ENCODE measurements around the gene PARL. TPM values are rescaled to one million over a fixed set of nuclear protein-coding genes. Genes with fewer than 3 reads are reported as not detected.

Gene PARL, protein sequence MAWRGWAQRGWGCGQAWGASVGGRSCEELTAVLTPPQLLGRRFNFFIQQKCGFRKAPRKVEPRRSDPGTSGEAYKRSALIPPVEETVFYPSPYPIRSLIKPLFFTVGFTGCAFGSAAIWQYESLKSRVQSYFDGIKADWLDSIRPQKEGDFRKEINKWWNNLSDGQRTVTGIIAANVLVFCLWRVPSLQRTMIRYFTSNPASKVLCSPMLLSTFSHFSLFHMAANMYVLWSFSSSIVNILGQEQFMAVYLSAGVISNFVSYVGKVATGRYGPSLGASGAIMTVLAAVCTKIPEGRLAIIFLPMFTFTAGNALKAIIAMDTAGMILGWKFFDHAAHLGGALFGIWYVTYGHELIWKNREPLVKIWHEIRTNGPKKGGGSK
- 50.5 TPM for total RNA-seq

DNA sequence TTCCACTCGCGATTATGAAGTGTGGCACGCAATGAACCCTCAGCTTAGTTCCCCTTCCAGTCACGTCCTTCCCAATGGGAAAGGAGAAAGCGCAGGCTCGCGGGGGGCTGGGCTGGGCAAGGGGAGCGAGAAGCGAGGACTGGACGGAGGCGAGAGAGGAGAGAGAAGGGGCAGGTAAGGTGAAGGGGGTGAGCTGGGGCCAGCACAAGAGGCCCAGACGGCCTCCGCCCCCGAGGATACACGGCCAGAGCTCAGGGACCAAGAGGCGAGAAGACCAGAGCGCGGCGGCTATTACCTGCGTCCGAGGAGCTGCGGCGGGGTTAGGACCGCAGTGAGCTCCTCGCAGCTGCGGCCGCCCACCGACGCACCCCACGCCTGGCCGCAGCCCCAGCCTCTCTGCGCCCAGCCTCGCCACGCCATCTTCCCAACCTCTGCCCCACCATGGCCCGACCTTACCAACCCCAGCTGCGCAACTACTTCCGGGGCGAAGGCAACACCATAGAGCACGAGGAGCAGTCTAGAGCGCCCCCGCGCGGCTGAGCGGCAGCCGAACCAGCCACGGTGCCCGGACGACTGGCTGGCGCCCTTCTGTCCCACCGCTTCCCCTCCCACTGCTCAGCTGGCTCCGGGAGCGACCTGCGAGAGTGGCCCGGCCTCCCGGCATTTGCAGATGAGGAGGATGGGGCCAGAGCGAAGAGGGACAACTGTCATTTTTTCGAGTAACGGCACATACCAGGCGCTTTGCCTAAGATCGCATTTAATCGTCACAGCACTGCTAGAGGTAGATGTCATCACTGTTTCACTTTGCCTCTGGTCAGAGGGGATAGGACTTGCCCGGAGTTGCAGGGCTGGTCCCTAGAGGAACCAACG is at the start of gene PARL:
TSS of gene PARL (minus strand) at position 454 of the 870 bp plus-strand sequence. CDS start at position 420, 34 bp downstream.
- peak; percentile 100 for ATAC-seq

DNA sequence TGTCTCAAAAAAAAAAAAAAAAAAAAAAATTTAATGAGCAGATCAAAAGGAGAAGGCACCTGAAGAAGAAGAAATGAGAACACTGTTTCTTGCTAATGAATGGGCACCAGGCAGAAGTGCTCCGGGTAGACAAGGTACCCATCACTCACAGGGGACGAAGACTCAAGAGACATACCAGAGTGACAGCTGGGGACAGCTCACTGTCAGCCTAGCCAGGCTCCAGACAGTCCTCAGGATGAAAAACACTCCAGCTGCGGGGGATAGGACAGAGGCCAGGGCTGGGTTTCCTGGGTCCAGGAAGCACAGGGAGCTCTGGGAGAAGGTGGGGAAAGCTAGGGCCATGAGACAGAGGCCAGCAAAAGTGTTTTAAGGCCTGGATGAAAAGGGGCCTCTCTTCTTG is 48.5 kb upstream of the PARL start:
- no peak for ATAC-seq

DNA sequence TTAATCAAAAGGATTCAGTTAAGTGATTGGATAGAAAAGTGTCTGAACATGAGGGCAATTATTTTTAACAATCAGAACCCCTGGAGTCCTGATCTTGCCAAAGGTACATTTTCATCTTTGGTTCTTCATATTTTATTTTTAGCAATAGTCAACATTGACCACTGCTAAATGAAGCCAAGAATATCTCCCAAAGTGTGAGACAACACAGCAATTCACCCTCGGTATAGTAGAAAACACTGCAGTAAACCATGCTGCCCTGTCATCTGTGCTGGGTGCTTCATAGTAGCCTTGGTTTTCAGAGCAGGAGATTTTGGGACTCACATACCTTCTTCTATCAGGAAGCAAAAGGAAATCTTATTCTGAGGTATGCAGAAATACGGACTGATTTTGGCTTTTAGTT is 47.2 kb upstream of the PARL start:
- no peak for ATAC-seq

DNA sequence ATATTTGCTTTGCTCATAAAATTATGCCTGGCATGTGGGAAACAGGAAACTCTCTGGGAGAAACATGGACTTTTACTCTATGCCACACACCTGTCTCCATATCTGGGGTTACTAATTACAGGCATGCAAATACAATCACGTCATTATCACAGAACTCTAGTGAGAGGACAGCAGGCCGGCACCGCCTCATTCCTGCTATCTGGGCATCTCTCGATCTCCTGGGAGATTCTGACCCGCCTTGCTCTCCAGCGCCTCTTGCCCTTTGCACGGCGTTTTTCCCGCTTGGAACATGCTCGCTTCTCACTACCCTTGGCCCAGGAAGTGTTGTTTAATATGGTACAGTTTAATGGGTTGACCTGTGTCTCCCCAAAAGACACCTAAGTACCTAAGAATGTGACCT is 45.4 kb upstream of the PARL start:
- no peak for ATAC-seq

DNA sequence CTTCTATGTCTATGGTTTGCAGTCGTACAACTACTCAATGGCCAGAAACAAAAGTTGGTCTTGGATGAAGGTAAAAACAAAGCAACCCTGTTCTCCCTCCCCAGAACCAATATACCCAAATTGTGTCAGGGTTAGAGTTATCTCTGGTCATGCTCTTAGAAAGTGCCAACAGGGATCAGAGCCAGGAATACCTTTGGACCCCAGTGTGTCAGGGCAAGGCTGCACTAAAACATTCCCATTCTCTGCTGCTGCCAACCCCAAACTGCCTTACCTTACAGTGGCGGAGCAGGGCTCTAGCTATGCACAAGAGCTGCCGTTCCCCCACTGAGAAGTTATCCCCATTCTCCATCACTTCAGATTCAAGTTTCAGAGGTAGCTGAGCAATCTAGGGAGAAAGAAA is 42.4 kb upstream of the PARL start:
- no peak for ATAC-seq

DNA sequence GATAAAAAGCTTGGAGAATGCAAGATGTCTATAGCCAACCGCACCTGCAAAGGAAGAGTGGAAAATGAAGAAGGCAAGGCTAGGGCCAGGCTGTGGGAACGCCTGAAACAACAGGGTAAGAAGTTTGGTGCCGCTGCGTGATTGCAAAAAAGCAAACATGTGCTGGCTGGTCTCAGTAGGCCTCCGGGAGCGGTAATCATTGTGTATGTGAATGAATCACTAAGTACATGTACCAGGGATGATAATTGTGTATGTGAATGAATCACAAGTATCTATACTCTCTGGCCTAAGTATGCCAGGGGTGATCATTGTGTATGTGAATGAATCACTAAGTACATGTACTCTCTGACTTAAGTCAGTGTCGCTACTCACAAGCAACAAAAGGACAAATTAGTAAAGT is 40.3 kb upstream of the PARL start:
- ATAC-seq, result peak; percentile 99

DNA sequence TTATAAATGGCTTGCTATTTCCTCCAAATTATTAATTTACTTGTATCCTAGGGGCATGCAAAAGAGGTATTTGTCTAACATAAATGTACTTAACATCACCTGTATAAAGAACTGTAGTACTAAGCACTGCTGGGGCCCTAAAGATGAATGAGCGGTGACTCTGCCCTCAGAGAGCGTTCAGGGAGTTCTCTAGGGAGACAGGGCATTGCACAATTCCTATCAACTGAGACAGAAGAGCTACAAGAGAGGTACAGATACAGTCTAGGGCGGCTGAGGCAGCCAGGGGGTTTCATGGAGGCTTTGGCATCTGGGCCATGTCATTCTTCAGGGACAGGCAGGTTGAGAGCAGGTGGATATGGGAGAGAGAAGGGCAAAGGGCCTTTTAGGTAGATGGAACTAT is 39.9 kb upstream of the PARL start:
- peak; percentile 69 for ATAC-seq

DNA sequence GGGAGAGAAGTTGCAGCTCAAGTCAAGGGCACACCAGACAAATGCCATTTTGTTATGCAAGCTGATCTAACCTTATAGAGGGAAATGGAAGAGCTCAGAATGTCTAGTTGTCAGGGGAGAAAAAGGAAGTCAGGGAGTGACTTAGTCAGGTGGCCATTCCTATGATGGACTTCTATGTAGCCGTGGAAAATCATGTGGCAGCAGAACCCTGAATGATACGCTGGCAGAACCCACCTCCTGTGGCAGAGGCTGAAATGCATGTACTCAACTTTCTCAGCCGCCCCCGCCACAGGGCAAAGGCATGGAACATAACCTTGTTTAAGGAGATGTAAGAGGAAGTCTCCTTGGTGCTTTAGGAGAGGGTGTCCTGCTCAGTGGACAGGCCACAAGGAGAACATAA is 37.7 kb upstream of the PARL start:
- no peak for ATAC-seq

DNA sequence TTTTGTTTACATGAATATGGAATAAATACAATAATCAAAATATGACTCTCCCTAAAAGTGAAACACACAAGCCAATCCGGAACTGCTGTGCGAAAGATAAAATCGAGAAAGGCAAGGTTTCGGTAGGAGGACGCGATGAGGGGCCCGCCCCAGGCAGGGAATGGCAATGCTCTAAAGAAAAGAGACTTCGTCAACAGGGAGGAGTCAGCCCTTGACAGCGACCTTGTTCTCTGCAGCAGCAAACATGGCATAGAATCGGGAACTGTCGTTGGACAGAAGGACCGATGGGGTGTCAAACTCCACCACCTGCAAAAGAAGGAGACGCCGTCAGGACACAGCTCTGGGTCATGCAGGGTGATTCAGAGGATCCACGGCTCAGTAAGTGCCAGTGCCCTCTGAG is 36.4 kb upstream of the PARL start:
- ATAC-seq, result no peak

DNA sequence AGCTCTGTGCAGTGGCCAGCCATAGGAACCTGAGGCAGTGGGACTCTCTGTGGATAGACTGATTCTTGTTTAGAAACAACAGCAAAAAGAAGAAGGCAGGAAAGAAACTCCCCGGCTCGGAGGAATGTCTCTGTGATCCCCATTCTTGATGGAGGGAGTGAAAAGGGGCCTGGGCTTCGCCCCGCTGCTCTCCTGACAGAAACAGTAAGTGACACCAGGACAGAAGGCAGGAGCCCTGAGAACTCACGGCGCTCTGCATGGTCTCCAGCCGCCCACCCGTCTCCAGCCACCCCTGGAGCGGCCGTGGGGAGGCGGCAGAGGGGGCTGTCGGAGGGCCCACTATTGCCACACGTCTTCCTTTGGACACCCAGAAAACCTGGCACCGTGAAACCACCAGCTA is 35.7 kb upstream of the PARL start:
- ATAC-seq, result no peak

DNA sequence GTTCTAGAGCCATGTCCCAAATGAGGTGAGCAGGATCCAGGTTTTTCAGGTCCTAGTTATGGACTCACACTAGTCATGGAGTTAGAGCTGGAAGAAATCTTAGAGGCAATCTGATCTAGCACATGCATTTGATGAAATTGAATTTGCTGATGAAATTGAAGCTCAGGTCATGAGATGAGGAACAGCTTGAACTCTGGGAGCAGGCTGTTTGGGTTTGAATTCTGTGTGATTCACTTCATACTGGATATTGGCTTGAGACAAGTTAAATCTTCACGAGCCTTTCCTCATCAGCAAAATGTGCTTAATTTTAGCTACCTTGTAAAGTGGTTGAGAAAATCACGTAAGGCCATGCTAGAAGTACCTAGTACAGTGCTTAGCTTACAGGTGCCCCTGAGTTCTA is 33.5 kb upstream of the PARL start:
- ATAC-seq, result no peak

DNA sequence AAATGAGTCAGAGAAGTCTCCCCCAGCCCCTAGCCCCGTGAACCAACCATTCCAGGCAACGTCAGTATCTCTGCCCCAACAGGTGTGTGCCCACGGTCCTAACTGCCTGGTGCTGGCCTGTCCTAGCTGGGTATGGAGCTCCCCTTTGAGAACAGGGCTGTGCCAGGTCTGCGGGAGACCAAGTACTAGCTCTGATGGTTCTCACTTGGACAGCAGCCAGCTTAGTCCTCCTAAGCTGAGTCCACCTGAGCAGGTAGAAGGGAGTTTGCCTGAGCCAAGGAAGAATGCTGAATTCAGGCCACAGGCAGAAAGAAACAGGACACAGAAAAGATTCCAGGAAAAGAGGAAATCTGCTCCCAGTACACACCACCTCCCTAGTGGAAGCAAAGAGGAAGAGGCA is 33.1 kb upstream of the PARL start:
- no peak for ATAC-seq

DNA sequence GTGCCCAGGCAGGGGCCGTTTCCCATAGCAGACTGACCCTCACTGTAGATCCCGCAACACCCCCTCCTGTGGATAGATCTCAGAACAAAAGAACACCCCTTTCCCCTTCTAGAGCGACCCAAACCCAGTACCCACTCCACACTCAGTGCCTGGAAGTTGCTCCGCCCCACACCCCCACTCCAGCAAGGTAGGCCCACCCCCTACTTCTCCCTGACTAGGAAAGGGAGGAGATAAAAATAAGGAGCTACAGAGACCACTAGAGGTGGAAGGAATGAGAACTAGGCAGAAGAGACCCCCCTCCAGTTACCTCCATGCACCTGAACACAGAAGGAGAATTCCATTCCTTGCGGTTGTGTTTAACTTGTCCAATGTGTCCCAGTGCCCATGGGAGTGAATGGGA is 30.2 kb upstream of the PARL start:
- no peak for ATAC-seq

DNA sequence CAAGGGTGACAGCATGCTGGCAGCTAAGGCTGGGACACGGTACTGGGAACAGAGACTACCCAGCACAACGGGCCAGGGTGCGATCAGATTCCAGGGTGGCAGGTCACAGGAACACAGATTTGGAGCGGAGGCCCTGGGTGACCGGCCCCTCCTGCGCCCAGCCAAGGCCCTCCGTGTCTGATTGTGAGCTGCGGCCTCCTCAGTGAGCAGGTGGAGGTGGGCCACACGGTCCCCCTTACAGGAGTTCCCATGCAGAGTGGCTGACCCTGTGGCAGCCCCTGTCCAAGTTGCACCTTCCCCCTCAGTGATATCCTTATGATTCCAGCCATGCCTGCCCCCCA is 28.9 kb upstream of the PARL start:
- no peak for ATAC-seq

DNA sequence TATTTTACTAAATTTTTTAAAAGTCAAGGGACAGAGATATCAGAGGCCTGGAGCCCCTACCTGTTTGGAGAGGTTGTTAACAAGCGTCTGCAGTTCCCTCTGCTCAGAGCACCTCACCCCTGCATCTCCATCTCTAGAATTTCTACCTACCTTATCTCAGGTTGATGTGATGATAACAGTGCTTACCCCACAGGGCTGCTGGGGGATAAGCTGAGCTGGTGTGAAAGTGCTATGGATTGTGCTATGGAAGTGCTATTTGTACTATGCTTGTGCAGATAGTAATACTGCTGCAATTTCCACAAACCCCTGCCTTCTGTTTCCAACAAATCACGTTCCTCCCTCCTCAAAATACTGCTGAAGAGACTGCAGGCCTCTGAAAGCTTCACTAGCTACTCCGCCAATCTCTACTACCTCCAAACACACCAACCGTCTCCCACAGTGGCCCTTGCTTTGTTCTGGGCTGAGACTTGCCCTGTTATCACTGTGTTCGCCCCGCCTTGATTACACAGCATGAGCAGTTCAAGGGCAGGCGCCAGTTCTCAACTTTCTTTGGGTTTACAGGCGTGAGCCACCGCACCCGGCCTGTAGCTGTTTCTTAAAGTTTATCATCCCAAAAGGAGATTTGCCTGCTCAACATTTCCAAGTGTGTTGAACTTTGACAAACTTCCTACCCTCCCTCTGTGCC is 28.4 kb upstream of the PARL start:
- peak; percentile 59 for ATAC-seq

DNA sequence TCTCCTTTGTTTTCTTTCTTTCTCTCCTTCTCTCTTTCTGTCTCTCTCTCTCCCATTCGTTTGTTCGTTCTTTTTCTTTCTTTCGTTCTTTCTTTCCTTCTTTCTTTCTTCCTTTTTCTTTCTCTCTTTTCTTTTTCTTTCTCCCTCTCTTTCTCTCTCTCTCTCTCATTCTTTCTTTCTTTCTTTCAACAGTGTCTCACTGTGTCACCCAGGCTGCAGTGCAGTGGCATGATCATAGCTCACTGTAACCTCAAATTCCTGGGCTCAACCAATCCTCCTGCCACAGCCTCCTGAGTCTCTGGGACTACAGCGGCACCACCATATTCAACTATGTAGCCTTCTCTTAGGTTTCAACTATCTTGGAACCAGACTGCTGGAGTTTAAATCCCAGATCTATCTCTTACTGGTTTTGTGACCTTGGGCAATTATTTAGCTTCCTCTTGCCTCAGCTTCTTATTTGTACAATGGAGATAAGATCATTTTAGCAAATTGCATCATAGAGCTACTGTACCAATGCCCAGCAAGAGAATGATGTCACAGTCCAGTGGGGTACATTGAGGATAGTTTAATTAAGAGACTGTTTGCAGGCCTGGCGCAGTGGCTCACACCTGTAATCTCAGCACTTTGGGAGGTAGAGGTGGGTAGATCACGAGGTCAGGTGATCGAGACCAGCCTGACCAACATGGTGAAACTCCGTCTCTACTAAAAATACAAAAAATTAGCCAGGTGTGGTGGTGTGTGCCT is 27.3 kb upstream of the PARL start:
- no peak for ATAC-seq

DNA sequence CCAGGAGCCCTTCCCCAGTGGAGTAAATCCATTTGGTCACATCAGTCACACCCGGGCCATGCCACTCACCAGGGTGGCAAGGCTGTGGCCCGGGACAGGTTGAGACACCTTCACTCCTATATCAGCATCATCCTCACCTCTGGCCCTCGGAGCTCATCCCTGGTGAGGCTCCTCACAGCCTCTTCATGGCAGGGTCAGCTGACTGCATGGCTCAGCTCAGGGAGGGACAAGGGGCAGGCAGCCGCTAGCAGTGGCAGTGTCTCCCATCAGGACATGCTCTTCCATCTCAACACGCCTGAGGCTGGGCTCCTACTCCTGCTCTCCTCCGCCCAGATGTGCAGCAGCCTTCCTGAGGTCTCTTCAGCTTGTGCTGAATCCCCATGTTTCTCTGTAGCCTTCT is 26.4 kb upstream of the PARL start:
- no peak for ATAC-seq

DNA sequence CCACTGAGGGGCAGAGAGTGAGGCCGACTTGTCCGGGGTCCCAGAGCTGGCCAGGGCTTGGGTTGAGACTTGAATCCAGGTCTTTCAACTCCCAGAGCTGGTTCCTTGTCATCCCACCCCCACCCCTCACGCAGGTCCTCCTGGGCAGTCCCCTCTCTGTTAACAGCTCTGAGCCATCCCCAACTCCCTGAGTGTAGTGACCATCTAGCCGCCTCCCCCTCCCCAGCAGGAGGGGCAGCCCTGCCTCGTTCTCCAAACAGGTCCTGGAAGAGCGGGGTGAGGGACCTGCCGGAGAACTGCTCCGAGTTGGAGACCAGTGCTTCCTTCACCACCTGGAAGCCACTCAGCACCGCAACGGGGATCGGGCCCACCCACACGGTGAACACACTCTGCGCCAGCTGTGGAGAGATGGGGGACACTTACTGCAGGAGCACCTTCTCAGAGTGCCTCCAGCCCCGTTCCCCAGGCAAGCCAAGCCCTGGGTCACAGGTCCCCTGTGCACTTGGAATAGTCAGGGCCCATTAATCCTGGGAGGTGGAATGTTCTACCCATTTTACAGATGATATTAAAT is 24.4 kb upstream of the PARL start:
- no peak for ATAC-seq

DNA sequence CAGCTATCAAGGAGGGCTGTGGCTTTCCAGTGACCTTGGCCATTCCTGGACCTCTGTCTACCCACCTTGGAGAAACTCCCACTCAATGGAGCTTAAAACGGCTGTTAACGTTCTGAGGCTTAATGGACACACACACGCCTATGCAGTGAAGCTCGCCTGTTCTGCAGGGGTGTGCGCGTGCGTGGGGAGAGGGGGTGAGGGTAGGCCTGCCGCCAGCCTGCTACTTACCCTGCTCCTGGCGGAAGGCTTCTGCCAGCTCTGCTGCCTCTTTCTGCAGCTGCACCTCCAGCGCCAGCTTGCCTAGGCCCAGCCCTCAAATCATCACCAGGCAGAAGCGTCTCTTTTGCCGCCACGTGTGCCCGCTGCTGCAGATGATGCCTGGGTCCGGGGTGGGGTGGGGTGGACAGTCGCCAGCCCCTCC is 23.2 kb upstream of the PARL start:
- peak; percentile 22 for ATAC-seq

DNA sequence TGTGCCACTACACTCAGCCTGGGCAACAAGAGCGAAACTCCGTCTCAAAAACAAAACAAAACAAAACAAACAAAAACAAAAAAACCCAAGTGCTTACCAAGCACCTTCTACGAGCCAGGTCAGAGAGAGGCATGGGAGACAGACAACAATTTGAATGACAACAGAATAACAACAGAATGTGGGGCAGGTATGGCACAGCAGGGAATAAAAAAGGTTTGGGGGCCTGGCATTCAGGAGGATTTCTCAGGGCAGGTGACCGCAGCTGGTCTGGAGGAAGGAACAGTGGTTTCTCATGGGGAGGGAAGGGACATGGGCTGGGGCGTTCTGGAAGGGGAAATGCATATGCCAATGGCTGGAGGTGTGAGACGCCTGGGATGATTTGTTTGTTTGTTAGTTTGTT is 22.5 kb upstream of the PARL start:
- ATAC-seq, result no peak

DNA sequence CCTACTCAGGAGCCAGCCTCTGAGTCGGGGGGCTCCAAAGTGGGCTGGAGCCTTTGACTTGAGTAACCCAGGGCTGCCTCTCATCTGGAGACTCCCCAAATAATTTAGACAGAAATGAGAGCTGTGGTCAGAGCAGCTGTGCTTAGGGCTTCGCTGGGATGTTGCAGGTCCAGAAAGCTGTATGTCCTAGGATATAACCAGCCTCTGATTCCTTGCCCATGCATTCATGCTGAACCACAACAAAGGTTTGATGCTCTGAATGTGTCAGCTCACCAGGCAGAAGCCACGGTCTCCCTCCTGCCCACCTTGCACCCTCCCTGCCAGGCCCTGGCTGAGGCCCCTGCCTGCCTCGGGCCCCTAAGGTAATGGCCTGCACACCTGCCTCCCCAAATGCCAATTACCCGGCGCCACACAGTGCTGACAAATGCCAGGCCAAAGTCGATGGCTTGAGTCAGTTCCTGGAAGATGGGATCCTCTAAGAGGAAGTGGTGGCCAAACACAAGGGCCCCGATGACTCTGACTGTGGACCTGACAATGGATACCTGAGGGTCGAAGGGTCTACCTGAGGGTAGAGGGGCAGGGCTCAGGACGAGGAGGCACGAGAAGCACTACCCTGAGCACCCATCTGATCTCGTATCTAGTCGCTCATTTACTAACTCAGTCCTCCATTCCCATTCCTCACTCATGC is 21.7 kb upstream of the PARL start:
- no peak for ATAC-seq
